GM10847 (cell line): ENCODE results near the gene WBP1.
A peak's percentile ranks its signal among the peaks of the same experiment; 100 is the strongest.

Source experiments
- POLR2A ChIP-seq: IDR thresholded peaks from 2 replicates; pipeline ENCODE4 v1.6.1; 2011; ENCODE audit not compliant: insufficient read length; ENCODE audit errors: extremely low read depth

The WBP1 gene

DNA sequence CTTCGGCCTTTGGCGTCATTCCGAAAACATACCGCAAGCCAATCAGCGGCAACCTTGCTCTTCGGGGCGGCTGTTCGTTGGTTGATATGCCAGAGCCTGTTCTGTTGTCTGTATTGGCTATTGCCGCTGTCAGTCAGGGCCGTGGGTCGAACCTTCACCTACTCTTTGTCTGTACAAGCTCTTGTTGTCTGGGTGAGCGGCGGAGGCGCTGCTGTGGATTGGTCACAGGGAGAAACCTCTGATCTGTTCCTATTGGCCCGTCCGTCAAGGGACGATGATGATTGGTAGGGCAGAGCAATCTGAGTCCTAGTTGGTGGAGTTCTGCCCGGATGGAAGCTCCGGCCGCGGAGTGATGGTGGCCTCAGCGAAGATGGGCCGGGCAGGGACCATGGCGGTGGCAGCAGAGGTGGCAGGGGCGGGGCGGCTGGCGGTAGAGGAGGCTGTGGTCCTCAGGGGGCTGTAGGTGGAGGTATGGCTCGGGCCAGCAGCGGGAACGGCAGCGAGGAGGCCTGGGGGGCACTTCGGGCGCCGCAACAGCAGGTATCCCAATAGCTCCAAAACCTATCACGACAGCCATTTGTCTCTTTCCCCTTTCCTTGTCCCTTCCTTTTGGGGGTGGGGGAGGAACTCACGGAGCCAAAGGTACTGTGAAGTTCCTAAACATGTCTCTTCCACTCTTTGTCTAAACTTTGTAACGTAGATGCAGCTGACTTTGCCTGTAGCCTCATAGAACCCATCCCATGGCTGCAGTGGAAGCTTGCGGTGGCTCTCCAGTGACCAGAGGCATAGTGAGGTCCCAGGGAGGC is at the start of gene WBP1:
Gene WBP1, plus strand, starts transcription at position 307 of the 806 bp plus-strand sequence. Its CDS starts 165 bp downstream, at position 472.
- peak; percentile 40 for TF ChIP-seq POLR2A

DNA sequence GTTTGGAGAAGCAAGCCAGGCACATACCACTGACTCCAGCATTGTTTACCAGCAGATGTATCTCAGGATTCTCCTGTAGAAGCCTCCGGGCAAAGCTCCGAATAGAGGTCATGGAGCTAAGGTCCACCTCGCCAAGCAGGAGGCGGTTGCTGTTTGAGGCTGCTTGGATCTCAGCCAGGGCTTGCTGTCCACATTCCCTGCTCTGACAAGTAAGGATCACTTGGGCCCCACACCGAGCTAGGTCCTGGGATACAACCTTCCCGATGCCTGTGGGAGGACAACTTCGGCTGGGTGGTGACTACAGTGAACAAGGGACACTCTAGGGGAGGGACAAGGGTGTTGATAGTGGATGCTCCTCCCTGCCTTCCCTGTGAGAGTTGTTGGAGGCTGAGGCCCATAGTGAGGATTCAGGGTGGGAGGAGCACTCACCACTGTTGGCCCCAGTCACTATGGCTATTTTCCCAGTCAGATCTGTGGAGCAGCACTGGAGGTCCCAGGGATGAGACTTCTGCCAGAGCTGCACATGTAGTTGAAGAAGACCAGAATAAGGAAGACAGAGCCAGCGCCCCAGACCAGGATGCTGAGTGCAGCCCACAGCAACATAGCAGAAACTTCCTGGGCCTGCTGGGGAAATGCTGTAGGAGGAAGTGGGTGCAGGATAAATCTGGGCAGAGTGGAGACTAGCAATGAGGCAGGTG is 45.1 kb upstream of the WBP1 start:
- no peak for TF ChIP-seq POLR2A

DNA sequence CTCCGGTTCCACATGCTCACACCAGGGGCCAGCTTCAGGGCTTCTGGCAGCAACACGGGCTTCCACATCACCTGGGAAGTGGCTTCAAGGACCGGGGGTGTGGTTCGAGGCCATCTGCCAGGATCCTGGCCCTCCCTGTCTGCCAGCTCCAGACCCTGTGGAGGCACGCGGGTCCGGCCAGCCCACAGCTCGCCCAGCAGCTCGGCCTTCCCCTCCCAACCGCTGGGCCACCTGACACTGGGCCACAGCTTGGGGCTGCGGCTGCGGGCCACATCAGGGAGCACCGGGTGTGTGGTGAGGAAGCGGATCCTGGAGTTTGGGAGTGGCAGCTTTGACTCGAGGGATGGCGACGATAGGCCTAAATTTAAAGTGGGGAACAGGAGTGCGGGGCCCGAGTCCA is 43.8 kb upstream of the WBP1 start:
- no peak for TF ChIP-seq POLR2A

DNA sequence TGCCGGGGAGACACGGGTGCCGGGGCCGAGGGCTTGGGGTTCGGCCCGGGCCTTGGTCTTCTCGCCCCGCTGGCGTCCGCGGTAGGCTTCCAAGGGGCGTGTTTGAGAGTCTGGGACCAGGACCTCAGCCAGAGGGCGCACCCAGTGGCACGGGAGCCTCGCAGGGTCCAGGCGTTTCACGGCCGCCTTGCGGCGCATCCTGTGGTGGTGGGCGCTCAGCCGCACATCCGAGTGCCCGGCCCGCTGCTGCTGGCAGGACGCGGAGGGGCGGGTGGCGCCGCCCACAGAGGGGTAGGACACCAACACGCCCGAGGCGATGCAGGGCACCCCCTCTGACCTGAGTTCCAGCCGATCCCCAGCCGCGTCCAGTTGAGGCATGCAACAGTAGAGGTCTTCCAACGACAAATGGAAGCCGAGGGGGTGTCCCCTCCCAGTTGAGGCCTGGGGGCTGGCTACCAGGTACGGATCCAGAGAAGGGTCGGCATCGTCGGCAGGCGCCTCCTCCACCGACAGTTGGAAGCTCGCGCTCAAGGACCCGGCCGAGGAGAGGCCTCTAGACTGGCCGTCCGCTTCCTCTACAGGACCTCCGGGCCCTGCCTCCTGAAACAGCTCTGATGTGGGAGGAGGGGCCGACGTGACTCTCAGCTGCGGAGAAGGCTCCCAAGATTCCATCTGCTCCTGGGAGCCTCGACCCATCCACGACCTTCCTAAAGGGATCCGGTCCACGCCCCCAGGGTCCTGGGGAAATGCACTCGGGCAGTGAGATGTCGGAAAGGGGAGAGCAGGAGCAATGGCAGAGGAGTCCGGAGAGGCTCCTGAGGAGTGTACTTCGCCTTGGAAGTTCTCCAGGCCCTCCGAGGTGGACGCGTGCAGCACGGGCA is 43.1 kb upstream of the WBP1 start:
- TF ChIP-seq POLR2A: no peak

DNA sequence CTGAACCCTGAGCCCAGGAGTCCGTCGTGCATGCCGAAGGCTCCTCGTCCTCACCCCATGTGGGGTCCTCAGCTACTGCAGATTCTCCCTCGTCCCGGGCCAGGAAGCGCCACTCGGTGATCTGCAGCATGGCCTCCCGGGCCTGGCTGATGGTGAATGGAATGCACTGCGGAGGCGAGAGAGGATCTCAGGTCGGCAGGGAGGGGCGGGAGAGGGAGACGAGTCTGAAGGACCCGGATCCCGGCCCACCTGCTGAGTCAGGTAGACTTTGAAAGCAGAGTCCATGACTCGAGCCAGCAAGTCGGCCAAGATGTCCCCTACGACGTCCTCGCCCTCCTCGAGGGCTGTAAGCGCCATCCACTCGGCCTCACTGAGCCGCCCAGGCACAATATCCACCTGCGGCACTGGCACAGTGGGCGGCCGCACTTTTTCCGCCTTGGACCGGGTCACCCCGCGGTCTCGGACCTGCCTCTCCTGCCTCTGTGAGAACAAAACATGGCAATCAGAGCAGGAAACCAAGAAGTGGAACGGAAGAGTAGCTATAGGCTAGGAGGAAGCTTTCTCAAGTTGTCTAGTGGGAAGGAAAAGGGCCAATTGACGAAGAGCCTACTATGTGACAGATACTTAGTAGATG is 42.4 kb upstream of the WBP1 start:
- no peak for TF ChIP-seq POLR2A

DNA sequence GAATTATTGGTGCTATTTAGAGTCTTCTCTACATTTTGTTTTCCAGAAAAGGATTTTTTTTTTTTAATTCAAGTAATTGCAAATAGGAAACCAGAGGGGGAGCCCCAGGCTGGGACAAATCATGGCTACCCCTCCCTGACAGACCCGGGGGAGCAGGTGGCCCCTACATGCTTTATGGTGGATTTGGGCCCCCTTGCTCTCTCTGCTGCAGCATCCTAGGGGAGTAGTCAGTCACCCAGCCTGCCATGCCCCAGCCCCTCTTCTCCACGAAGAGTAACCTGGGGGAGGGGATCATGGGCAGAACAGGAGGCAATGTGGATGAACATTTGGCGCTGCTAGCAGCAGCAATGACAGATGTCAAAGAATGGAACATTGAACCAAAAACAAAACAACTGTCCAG is 41.5 kb upstream of the WBP1 start:
- no peak for TF ChIP-seq POLR2A

DNA sequence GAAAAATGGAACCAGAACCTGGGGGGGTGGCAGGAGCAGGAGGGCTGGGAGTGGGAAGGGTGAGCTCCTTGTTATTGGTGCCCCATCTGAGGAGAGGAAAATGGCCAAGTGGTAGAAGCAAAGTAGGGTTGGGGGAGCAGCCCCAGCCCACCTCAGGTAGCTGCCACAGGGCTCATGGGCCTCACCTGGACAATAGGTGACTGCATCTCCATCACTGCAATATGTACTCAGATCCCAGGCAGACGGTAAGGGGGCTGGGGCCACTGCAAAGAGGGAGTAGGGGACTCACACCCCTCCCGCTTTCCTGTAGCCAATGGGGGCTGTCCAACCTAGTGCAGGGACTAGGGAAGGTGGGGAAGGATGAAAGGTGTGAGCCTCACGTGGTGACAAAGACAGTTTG is 41.0 kb upstream of the WBP1 start:
- no peak for TF ChIP-seq POLR2A

DNA sequence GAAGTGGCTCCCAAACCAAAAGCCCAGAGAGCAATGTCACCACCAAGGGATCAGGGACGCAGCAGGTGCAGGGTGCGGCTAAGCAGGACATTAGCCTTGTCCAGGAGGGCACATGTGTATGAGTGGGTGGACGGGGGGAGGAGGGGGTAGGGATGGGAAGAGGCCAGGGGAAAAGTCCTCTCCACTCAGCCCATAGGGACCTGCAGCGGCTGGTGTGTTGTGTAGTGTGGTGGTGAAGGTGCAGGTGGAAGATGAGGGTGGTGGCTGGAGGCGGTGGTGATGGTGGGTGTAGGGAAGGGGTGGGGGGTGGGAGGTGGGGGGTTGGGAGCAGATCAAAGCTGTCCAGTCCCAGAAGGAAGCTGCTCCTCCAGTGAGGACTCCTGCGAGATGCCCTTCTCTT is 40.5 kb upstream of the WBP1 start:
- no peak for TF ChIP-seq POLR2A

DNA sequence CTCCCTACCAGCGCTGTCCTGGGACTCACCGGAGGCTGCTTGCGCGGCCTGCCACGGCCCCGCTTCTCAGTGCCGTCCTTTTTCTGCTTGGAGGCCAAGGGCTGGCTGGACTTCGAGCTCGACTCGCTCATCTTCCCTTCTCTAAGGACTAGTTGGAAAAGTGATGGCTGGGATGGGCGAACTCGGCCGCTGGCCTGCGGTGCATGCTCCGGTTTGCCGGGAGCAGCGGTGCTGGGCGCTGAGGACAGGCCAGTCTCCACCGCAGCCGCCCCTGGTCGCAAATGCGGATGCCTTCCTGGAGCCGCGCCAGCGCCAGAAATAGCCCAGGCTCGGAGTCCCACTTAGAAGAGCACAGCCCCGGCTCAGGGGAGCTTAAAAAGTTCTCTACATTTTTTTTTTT is 39.9 kb upstream of the WBP1 start:
- no peak for TF ChIP-seq POLR2A

DNA sequence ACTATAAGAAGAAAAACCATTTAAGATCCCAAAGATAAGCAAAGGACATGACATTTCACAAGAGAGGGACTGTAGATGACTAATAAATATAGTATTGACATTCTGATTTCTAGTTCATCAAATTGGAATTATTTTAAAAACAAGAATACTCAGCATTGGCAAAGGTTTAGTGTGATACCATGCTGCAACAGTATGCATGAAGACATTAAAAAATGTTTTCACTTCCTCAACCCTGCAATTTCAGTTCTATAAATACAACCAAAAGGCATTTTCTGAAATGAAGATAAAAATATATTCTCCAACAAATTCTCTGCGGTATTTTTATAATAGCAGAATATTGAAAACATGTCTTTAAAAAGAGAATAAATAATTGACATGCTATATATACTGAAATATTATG is 38.9 kb upstream of the WBP1 start:
- TF ChIP-seq POLR2A: no peak

DNA sequence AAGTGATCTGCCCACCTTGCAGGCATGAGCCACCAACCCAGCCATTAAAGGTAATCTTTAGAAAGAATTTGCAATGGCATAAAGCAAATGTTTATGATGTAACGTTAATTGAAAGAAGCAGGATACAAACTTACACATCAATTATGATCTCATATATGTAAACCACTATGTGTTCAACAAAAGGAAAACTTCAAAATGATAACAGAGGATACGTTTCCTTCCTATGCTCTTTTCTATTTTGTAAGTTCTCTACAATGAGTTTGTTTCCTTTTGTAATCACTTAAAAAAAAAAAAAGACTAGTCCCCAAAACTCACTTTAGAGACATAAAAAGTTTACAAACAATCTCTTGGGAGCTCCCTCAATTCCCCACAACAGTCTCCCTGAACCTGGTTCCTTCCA is 38.2 kb upstream of the WBP1 start:
- no peak for TF ChIP-seq POLR2A

DNA sequence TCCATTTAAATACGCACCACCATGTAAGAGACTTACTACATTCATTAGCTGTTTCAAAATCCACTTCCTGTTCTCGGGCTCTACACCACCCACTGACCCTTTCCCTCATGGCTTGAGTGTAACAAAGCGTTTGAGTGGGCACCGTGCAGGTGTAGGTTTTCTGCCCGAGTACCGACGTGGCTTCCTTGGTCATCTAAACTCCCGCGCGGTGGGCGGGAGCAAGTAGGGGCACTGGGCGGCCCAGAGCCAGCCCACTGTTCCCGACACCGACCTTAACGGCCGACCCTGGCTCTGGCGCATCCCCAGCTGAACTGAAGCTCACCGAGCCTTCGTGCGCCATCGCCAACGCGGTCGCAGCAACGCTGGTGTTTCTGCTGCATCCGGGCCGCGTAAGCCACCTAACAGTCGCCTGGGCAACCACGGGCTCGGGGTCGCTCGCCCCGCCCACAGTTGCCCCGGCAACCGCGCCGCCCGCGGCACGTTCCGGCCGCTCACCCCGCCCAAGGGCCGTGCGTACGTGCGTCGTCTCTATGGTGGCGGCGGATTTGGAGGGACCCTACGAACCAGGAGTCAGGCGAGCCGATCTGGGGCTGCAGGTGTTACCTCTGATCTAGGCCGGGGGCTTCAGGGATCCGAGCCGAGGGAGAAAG is 36.9 kb upstream of the WBP1 start, which contains the start of the genes C2orf81 and WDR54:
Gene C2orf81, minus strand, starts transcription at position 399 of the 650 bp plus-strand sequence. Its CDS starts 59 bp downstream, at position 340.
Gene WDR54, plus strand, starts transcription at position 510 of the 650 bp plus-strand sequence. CDS start 424 bp downstream, outside the sequence.
- peak; percentile 76 for TF ChIP-seq POLR2A

DNA sequence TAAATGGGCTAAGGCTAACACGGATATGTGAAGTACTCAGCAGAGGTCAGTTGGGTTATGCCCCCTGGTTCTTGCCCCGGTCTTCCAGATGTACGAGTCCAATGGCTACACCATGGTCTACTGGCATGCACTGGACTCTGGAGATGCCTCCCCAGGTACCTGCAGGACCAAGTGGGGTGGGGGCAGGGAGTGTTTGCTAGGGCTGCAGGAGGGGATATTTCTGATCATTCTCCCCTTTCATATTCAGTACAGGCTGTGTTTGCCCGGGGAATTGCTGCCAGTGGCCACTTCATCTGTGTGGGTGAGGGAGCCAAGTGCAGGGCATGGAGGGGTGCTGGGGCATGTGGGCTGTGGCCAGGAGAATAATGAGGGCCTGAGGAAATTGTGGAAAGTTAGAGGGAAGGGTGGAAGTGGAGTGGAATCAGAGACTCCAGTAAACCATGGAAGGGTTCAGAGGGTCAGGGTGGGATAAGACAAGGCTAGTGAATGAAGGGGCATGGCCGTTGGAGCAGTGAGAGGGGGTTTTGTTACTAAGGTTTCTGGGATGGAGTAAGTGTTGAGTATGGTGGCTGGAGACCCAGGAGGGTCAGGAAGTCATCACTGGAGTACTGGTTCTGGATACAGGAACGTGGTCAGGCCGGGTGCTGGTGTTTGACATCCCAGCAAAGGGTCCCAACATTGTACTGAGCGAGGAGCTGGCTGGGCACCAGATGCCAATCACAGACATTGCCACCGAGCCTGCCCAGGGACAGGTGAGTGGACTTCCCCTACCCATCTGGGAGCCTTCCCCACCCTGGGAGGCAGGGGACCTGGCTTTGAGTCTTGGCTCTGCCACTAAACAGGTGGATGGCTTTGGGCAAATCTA is 34.8 kb upstream of the WBP1 start:
- TF ChIP-seq POLR2A: no peak

DNA sequence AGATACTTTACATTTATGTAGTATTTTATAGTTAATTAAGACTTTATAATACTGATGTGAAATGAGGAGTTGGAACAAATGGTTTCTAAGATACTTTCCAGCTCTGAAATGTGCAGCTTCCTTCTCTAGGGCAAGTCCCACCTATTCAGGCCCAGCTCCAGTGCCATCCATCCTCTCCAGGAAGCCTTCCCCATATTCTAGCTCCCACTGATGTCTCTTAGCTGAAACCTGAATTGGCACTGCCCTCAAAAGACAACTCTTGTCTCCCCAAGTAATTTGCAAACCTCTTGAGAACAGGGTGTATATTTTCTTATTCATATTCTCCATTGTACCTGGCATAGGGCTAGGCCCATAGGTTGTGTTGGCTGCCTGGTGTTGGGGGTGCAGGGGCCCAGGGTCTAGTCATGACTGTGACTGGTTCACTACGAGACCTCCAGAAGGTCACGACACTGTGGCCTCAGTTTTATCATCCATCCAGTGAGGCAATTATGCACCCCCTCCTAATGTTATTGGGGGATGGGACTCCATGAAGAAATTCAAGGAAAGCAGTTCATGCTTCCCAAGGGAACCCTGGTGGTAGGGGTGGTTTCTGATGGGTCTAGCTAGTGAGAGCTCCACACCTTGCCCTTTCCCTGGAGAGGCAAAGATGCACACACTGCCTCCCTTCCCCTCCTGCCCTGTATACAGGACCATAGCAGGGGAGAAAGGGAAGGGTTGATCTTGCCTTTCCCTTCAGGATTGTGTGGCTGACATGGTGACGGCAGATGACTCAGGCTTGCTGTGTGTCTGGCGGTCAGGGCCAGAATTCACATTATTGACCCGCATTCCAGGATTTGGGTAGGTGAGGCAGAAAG is 33.9 kb upstream of the WBP1 start:
- TF ChIP-seq POLR2A: no peak
